Left colon (tissue), 2 donors: Measurements from ENCODE around the gene GLT1D1. TPM values are rescaled to one million over a fixed set of nuclear protein-coding genes. Genes with fewer than 3 reads are reported as not detected.

ENCODE experiments used
- total RNA-seq, 2 donors: library from RNA; stranded (reverse); fragmentation: NEBNext Ultra II Directional; extraction: Animal tissue kit (Norgen Biotek cat#: 25700); gene quantifications; one replicate each; pipeline ENCODE4 v1.2.1, GENCODE V29; 2021
- donor health status: DM: no; HTN: no; CAD: no.
- donor health status: DM: yes; HTN: yes; CAD: no.

GLT1D1 gene
- total RNA-seq, 2 donors from 2014 or later: not detected

Other genes starting within 250 kb of the GLT1D1 start
- 10 to 100 TPM; 14.4 to 16.0 TPM for gene SLC15A4, start 29.5 kb upstream of the GLT1D1 start, total RNA-seq